Natural killer cell treated with Interleukin-12 subunit alpha and Interleukin-12 subunit beta and Interleukin-15 and Interleukin-18, amount 100 ng/mL, for 72 hours (primary cell): ENCODE measurements around the gene RBP5. TPM values are rescaled to one million over a fixed set of nuclear protein-coding genes. Genes with fewer than 3 reads are reported as not detected.

Experiments
- ATAC-seq, 2 donors: fragments of 150-1000 bp; cut with Tn5 transposase in 1 of 2; sonication (Bioruptor Pico), chemical (Tn5 transposase) in 1 of 2; 2 replicates each; pipeline ENCODE4 v1.10.0; 2021
- DNase-seq: peaks from one replicate; pipeline ENCODE4 v3.0.0; 2022; ENCODE audit warnings: low spot score
- H3K27ac Mint-ChIP-seq, 2 donors: 1 replicate in 1 of 2; 2 replicates in 1 of 2; pipeline ENCODE4 v1.8.0; 2022; ENCODE audit warnings: mixed read lengths in 2 of 2, mild to moderate bottlenecking in 1 of 2, moderate library complexity in 1 of 2
- H3K27me3 Mint-ChIP-seq, 2 donors: 1 replicate in 1 of 2; 2 replicates in 1 of 2; pipeline ENCODE4 v1.8.0; 2022; ENCODE audit warnings: mixed read lengths in 2 of 2
- H3K36me3 Mint-ChIP-seq: one replicate; pipeline ENCODE4 v1.8.0; 2022; ENCODE audit warnings: mixed read lengths
- H3K4me1 Mint-ChIP-seq, 2 donors: 1 replicate in 1 of 2; 2 replicates in 1 of 2; pipeline ENCODE4 v1.8.0; 2022; ENCODE audit warnings: low read depth in 2 of 2, mixed read lengths in 2 of 2, mild to moderate bottlenecking in 1 of 2
- H3K4me3 Mint-ChIP-seq: one replicate; pipeline ENCODE4 v1.8.0; 2022; ENCODE audit warnings: mixed read lengths
- H3K9me3 Mint-ChIP-seq: 2 replicates; pipeline ENCODE4 v1.8.0; 2022; ENCODE audit warnings: mixed read lengths
- total RNA-seq, 2 donors: library from RNA; stranded (reverse); gene quantifications; one replicate each; pipeline ENCODE4 v1.2.3, GENCODE V29; 2022

Gene RBP5
- not detected for total RNA-seq

GRCh38 chr12:7128681-7129286 is at the start of gene RBP5:
RBP5 (minus strand) TSS chr12:7128889; CDS start chr12:7128775, 114 bp downstream.
- Mint-ChIP-seq H3K27me3 (no peaks in the 10 kb centered on the region), H3K4me3 (peak within 1 kb of the TSS; percentile 100), H3K4me1 (peaks cover 30 to 45% of the 10 kb centered on the region in 2 donors), H3K27ac (peak within 1 kb of the TSS in 1 of 2 donors; percentile 93), H3K9me3 (no peaks in the 10 kb centered on the region), H3K36me3 (no peaks in the 10 kb centered on the region)
- no peak for DNase-seq
- no peak for ATAC-seq

- Mint-ChIP-seq H3K4me1 (no peaks in the 10 kb centered on the region), H3K4me3 (no peak overlapping the region)
- ATAC-seq: no peak
Measured at GRCh38 chr12:7178481-7178880, 49.8 kb upstream of the RBP5 start.

GRCh38 chr12:7176595-7176994 is 47.9 kb upstream of the RBP5 start:
- Mint-ChIP-seq H3K4me1 (no peaks in the 10 kb centered on the region), H3K9me3 (no peaks in the 10 kb centered on the region), H3K27ac (no peak overlapping the region), H3K27me3 (peaks cover 30 to 41% of the 10 kb centered on the region in 2 donors), H3K36me3 (no peaks in the 10 kb centered on the region), H3K4me3 (no peak overlapping the region)
- ATAC-seq (no peak), DNase-seq (no peak)

More at GRCh38 chr12:7178481-7178880, 49.8 kb upstream of the RBP5 start:
- H3K27me3 Mint-ChIP-seq: peaks cover 25 to 49% of the 10 kb centered on the region in 2 donors
- no peak overlapping the region for H3K27ac Mint-ChIP-seq
- DNase-seq: no peak
- H3K9me3 Mint-ChIP-seq: no peaks in the 10 kb centered on the region
- H3K36me3 Mint-ChIP-seq: no peaks in the 10 kb centered on the region

- no peak for DNase-seq
- Mint-ChIP-seq H3K4me1 (no peaks in the 10 kb centered on the region), H3K36me3 (no peaks in the 10 kb centered on the region), H3K27me3 (peaks cover 32 to 41% of the 10 kb centered on the region in 2 donors), H3K4me3 (no peak overlapping the region), H3K9me3 (no peaks in the 10 kb centered on the region), H3K27ac (no peak overlapping the region)
- ATAC-seq: no peak
Measured at GRCh38 chr12:7175493-7175892, 46.8 kb upstream of the RBP5 start.

- Mint-ChIP-seq H3K9me3 (no peaks in the 10 kb centered on the region), H3K4me1 (no peaks in the 10 kb centered on the region), H3K27ac (no peak overlapping the region), H3K4me3 (no peak overlapping the region), H3K27me3 (peaks cover 24% of the 10 kb centered on the region in 2 donors), H3K36me3 (peaks cover 11% of the 10 kb centered on the region)
- ATAC-seq (no peak), DNase-seq (no peak)
Measured at GRCh38 chr12:7171854-7172253, 43.2 kb upstream of the RBP5 start.

- Mint-ChIP-seq H3K4me1 (no peaks in the 10 kb centered on the region), H3K9me3 (no peaks in the 10 kb centered on the region), H3K27me3 (peaks cover 20 to 23% of the 10 kb centered on the region in 2 donors), H3K27ac (no peak overlapping the region), H3K36me3 (peaks cover 11% of the 10 kb centered on the region), H3K4me3 (no peak overlapping the region)
- ATAC-seq: no peak
- DNase-seq: no peak
Measured at GRCh38 chr12:7169951-7170350, 41.3 kb upstream of the RBP5 start.

GRCh38 chr12:7162691-7163114 is 34.0 kb upstream of the RBP5 start:
- ATAC-seq (no peak), DNase-seq (no peak)
- Mint-ChIP-seq H3K4me1 (peaks cover 0 to 8% of the 10 kb centered on the region in 2 donors), H3K27me3 (peaks cover 22 to 24% of the 10 kb centered on the region in 2 donors), H3K27ac (no peak overlapping the region), H3K4me3 (no peak overlapping the region), H3K36me3 (no peaks in the 10 kb centered on the region), H3K9me3 (no peaks in the 10 kb centered on the region)

GRCh38 chr12:7161811-7162210 is 33.1 kb upstream of the RBP5 start:
- Mint-ChIP-seq H3K36me3 (no peaks in the 10 kb centered on the region), H3K4me3 (no peak overlapping the region), H3K9me3 (no peaks in the 10 kb centered on the region), H3K27ac (no peak overlapping the region), H3K4me1 (peaks cover 0 to 8% of the 10 kb centered on the region in 2 donors), H3K27me3 (peaks cover 22% of the 10 kb centered on the region in 2 donors)
- DNase-seq: no peak
- no peak for ATAC-seq

GRCh38 chr12:7161327-7161726 is 32.6 kb upstream of the RBP5 start:
- no peaks in the 10 kb centered on the region for H3K36me3 Mint-ChIP-seq
- no peak overlapping the region for H3K4me3 Mint-ChIP-seq
- no peak for ATAC-seq
- no peak overlapping the region for H3K27ac Mint-ChIP-seq
- no peaks in the 10 kb centered on the region for H3K9me3 Mint-ChIP-seq
- peaks cover 19% of the 10 kb centered on the region in 2 donors for H3K27me3 Mint-ChIP-seq
- DNase-seq: no peak
- peaks cover 0 to 8% of the 10 kb centered on the region in 2 donors for H3K4me1 Mint-ChIP-seq

GRCh38 chr12:7160183-7160582 is 31.5 kb upstream of the RBP5 start:
- no peak overlapping the region for H3K27ac Mint-ChIP-seq
- peaks cover 0 to 8% of the 10 kb centered on the region in 2 donors for H3K4me1 Mint-ChIP-seq
- DNase-seq: no peak
- peaks cover 12 to 15% of the 10 kb centered on the region in 2 donors for H3K27me3 Mint-ChIP-seq
- H3K4me3 Mint-ChIP-seq: no peak overlapping the region
- no peaks in the 10 kb centered on the region for H3K9me3 Mint-ChIP-seq
- H3K36me3 Mint-ChIP-seq: no peaks in the 10 kb centered on the region
- ATAC-seq: no peak

GRCh38 chr12:7158781-7159609 is 30.3 kb upstream of the RBP5 start:
- ATAC-seq: no peak
- Mint-ChIP-seq H3K4me3 (no peak overlapping the region), H3K27me3 (peaks cover 9 to 12% of the 10 kb centered on the region in 2 donors), H3K9me3 (no peaks in the 10 kb centered on the region), H3K36me3 (no peaks in the 10 kb centered on the region), H3K4me1 (peaks cover 0 to 8% of the 10 kb centered on the region in 2 donors), H3K27ac (no peak overlapping the region)
- no peak for DNase-seq

GRCh38 chr12:7157391-7157790 is 28.7 kb upstream of the RBP5 start:
- Mint-ChIP-seq H3K27me3 (peaks cover 4 to 7% of the 10 kb centered on the region in 2 donors), H3K36me3 (no peaks in the 10 kb centered on the region), H3K27ac (no peak overlapping the region), H3K9me3 (no peaks in the 10 kb centered on the region), H3K4me3 (no peak overlapping the region), H3K4me1 (peaks cover 0 to 4% of the 10 kb centered on the region in 2 donors)
- ATAC-seq (no peak), DNase-seq (no peak)

- Mint-ChIP-seq H3K4me1 (peaks cover 0 to 4% of the 10 kb centered on the region in 2 donors), H3K4me3 (no peak overlapping the region), H3K36me3 (no peaks in the 10 kb centered on the region), H3K27me3 (peaks cover 0 to under 1% of the 10 kb centered on the region in 2 donors), H3K27ac (no peak overlapping the region), H3K9me3 (no peaks in the 10 kb centered on the region)
- DNase-seq (no peak), ATAC-seq (no peak)
Measured at GRCh38 chr12:7156259-7157197, 27.8 kb upstream of the RBP5 start.
